SK-N-SH treated with all-trans-retinoic acid at 6 μM for 48 hours (cell line): Measurements from ENCODE around the gene FNDC8.

Experiments used
- ARNTL ChIP-seq: fragments of 450-650 bp; formaldehyde crosslinking; IDR thresholded peaks from 2 replicates; pipeline ENCODE4 v1.5.0; 2020; ENCODE audit warnings: low read depth, mild to moderate bottlenecking, moderate library complexity, borderline replicate concordance
- ESRRG ChIP-seq: fragments of 250-450 bp; sonication (Bioruptor Pico); IDR thresholded peaks from 2 replicates; pipeline ENCODE4 v1.6.1; 2021; ENCODE audit warnings: mild to moderate bottlenecking
- OSR1 ChIP-seq: fragments of 250-450 bp; sonication (Bioruptor Pico); IDR thresholded peaks from 2 replicates; pipeline ENCODE4 v1.8.0; 2022; ENCODE audit warnings: moderate library complexity, mild to moderate bottlenecking, inconsistent platforms
- ZC3H10 ChIP-seq: fragments of 250-450 bp; sonication (Bioruptor Pico); IDR thresholded peaks from 2 replicates; pipeline ENCODE4 v1.5.1; 2021; ENCODE audit warnings: mild to moderate bottlenecking, moderate library complexity
- ZFP30 ChIP-seq: fragments of 450-650 bp; formaldehyde crosslinking; IDR thresholded peaks from 2 replicates; pipeline ENCODE4 v1.5.0; 2022; ENCODE audit warnings: mild to moderate bottlenecking, moderate library complexity
- ZNF8 ChIP-seq: fragments of 450-650 bp; formaldehyde crosslinking; IDR thresholded peaks from 2 replicates; pipeline ENCODE4 v1.5.0; 2020; ENCODE audit warnings: mild to moderate bottlenecking, moderate library complexity
- TF ChIP-seq, protein P1 (sequence below): fragments of 250-450 bp; sonication (Bioruptor Pico); IDR thresholded peaks from 2 replicates; pipeline ENCODE4 v1.8.0; 2020; ENCODE audit warnings: mild to moderate bottlenecking, moderate library complexity, borderline replicate concordance
- TF ChIP-seq, protein P2 (sequence below): fragments of 250-450 bp; sonication (Bioruptor Pico); IDR thresholded peaks from 2 replicates; pipeline ENCODE4 v1.5.1; 2021; ENCODE audit warnings: mild to moderate bottlenecking, moderate library complexity

DNA sequence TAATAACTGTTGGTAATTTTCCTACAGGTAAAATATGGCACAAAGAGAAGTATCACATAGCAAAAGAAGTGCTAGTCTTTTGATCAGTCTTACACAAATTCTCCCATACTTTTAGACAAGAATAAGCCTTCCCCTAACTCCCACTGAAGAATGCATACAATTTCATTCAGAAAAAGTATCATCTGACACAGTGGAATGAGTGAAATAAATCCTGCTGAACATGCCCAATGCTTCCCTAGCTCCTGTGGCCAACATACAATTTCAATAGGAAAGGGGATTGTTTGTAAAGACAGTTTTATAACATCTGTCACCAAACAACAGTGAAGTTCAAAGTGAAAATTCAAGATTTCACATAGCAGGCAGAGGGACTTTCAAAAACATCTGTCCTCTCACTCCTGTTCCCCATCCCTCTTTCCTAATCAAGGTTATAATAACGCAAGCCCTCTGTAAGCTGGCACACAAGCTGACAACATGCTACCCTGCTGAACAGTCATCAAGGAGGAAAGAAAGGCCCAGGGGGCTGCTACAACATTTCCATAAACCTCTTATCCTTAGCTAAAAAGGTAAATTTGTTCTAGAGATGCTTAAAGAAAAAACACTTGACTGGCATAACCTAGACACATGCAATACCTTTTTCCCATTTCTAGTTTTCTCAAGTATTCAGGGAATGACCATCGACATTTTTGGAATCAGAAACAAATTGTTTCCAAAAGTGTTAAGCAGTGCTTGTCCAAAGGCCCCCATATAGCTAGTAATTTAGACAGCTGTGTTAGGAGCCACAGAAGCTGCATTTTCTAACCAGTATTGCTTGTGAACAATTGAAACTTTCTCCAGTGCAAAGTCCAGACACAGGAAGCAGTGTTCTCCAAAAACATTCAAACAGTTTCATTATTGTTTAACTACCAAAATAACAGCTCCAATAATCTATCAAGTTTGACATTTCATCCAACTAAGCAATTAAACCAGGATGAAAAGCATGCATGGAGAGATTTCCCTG lies 46.4 kb upstream of the FNDC8 start:
- TF ChIP-seq ESRRG (no peak), ZFP30 (no peak), ZC3H10 (CRISPR knock-in tag) (no peak), OSR1 (CRISPR knock-in tag) (no peak), ARNTL (CRISPR knock-in tag) (no peak), ZNF8 (CRISPR knock-in tag) (no peak)
- TF ChIP-seq, protein P1, sequence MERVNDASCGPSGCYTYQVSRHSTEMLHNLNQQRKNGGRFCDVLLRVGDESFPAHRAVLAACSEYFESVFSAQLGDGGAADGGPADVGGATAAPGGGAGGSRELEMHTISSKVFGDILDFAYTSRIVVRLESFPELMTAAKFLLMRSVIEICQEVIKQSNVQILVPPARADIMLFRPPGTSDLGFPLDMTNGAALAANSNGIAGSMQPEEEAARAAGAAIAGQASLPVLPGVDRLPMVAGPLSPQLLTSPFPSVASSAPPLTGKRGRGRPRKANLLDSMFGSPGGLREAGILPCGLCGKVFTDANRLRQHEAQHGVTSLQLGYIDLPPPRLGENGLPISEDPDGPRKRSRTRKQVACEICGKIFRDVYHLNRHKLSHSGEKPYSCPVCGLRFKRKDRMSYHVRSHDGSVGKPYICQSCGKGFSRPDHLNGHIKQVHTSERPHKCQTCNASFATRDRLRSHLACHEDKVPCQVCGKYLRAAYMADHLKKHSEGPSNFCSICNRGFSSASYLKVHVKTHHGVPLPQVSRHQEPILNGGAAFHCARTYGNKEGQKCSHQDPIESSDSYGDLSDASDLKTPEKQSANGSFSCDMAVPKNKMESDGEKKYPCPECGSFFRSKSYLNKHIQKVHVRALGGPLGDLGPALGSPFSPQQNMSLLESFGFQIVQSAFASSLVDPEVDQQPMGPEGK (CRISPR knock-in tag), result no peak
- TF ChIP-seq, protein P2, sequence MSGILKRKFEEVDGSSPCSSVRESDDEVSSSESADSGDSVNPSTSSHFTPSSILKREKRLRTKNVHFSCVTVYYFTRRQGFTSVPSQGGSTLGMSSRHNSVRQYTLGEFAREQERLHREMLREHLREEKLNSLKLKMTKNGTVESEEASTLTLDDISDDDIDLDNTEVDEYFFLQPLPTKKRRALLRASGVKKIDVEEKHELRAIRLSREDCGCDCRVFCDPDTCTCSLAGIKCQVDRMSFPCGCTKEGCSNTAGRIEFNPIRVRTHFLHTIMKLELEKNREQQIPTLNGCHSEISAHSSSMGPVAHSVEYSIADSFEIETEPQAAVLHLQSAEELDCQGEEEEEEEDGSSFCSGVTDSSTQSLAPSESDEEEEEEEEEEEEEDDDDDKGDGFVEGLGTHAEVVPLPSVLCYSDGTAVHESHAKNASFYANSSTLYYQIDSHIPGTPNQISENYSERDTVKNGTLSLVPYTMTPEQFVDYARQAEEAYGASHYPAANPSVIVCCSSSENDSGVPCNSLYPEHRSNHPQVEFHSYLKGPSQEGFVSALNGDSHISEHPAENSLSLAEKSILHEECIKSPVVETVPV, result no peak
